HEK293T (cell line): ENCODE data around the gene PRKACG.

Experiments
- CTCF ChIA-PET: fragments of 350-600 bp; formaldehyde crosslinking; extraction: SDS; loops from one replicate; lab custom pipeline; 2021; ENCODE audit warnings: antibody characterized with exemption, inconsistent platforms; lab: Yijun Ruan, JAX
- POLR2A ChIA-PET: fragments of 350-600 bp; formaldehyde crosslinking; extraction: SDS; loops from one replicate; lab custom pipeline; 2020; ENCODE audit warnings: antibody characterized with exemption, inconsistent platforms; lab: Yijun Ruan, JAX
- DNase-seq: peaks from one replicate; pipeline ENCODE4 v3.0.0; 2012; ENCODE audit warnings: mixed read lengths; ENCODE audit errors: extremely low spot score
- ARNT ChIP-seq: fragments of 450-650 bp; IDR thresholded peaks from 2 replicates; pipeline ENCODE4 v1.6.1; 2017; ENCODE audit warnings: mild to moderate bottlenecking
- BHLHE40 ChIP-seq: fragments of 450-650 bp; IDR thresholded peaks from 2 replicates; pipeline ENCODE4 v1.6.1; 2016; ENCODE audit warnings: mild to moderate bottlenecking, moderate library complexity, borderline replicate concordance
- CTBP1 ChIP-seq: fragments of 450-650 bp; IDR thresholded peaks from 2 replicates; pipeline ENCODE4 v1.6.1; 2016; ENCODE audit warnings: borderline replicate concordance
- ELF4 ChIP-seq: fragments of 450-650 bp; IDR thresholded peaks from 2 replicates; pipeline ENCODE4 v1.6.1; 2017; ENCODE audit warnings: antibody characterized with exemption
- FOXA1 ChIP-seq: fragments of 450-650 bp; IDR thresholded peaks from 2 replicates; pipeline ENCODE4 v1.6.1; 2016; ENCODE audit warnings: mild to moderate bottlenecking
- FOXK2 ChIP-seq: fragments of 450-650 bp; IDR thresholded peaks from 2 replicates; pipeline ENCODE4 v1.6.1; 2016; ENCODE audit warnings: mild to moderate bottlenecking
- FOXM1 ChIP-seq: fragments of 450-650 bp; IDR thresholded peaks from 2 replicates; pipeline ENCODE4 v1.6.1; 2017; ENCODE audit warnings: mild to moderate bottlenecking, borderline replicate concordance
- HDGF ChIP-seq: fragments of 450-650 bp; IDR thresholded peaks from 2 replicates; pipeline ENCODE4 v1.6.1; 2017; ENCODE audit warnings: antibody characterized with exemption, borderline replicate concordance
- L3MBTL2 ChIP-seq: fragments of 450-650 bp; conservative IDR thresholded peaks from 2 replicates; pipeline ENCODE4 v1.6.1; 2016; ENCODE audit warnings: mild to moderate bottlenecking
- LEF1 ChIP-seq: fragments of 450-650 bp; IDR thresholded peaks from 2 replicates; pipeline ENCODE4 v1.6.1; 2017; ENCODE audit warnings: mild to moderate bottlenecking, borderline replicate concordance
- NFRKB ChIP-seq: fragments of 450-650 bp; IDR thresholded peaks from 2 replicates; pipeline ENCODE4 v1.6.1; 2016; ENCODE audit warnings: mild to moderate bottlenecking, moderate library complexity
- SP1 ChIP-seq: fragments of 450-650 bp; IDR thresholded peaks from 2 replicates; pipeline ENCODE4 v1.6.1; 2017
- SUZ12 ChIP-seq: fragments of 450-650 bp; IDR thresholded peaks from 2 replicates; pipeline ENCODE4 v1.6.1; 2016; ENCODE audit warnings: mild to moderate bottlenecking
- TARDBP ChIP-seq: fragments of 450-650 bp; IDR thresholded peaks from 2 replicates; pipeline ENCODE4 v1.6.1; 2016
- ZNF384 ChIP-seq: fragments of 450-650 bp; IDR thresholded peaks from 2 replicates; pipeline ENCODE4 v1.6.1; 2016
- TF ChIP-seq, protein P1 (sequence below): fragments of 450-650 bp; IDR thresholded peaks from 2 replicates; pipeline ENCODE4 v1.6.1; 2016

PRKACG gene

GRCh38 chr9:69036799-69037198 lies 22.9 kb upstream of the PRKACG start:
- ChIA-PET POLR2A (no interaction called here), CTCF (no interaction called here)
- no peak for DNase-seq
- TF ChIP-seq CTBP1 (no peak), NFRKB (no peak), FOXA1 (no peak), ZNF384 (no peak), L3MBTL2 (no peak), BHLHE40 (no peak), FOXK2 (no peak), ARNT (no peak), TARDBP (no peak), HDGF (no peak), ELF4 (no peak), SUZ12 (no peak), LEF1 (no peak)
- TF ChIP-seq, protein P1, sequence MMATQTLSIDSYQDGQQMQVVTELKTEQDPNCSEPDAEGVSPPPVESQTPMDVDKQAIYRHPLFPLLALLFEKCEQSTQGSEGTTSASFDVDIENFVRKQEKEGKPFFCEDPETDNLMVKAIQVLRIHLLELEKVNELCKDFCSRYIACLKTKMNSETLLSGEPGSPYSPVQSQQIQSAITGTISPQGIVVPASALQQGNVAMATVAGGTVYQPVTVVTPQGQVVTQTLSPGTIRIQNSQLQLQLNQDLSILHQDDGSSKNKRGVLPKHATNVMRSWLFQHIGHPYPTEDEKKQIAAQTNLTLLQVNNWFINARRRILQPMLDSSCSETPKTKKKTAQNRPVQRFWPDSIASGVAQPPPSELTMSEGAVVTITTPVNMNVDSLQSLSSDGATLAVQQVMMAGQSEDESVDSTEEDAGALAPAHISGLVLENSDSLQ: no peak

GRCh38 chr9:69036309-69036708 lies 22.4 kb upstream of the PRKACG start:
- POLR2A ChIA-PET: interaction anchor here (0.9 to 1.4 kb wide), 3 partner anchors 10 to 144 kb away, joined by 3 to 6 read pairs (median 3); no protein-coding TSS in a partner anchor
- TF ChIP-seq LEF1 (no peak), SP1 (no peak), ARNT (no peak), TARDBP (no peak), FOXK2 (no peak), BHLHE40 (no peak), ELF4 (no peak), SUZ12 (no peak), ZNF384 (no peak), FOXA1 (no peak), HDGF (no peak), CTBP1 (no peak), FOXM1 (no peak), NFRKB (no peak), L3MBTL2 (no peak)
- CTCF ChIA-PET: interaction anchor here (1.2 kb wide), 1 partner anchor 24 kb away, joined by 3 read pairs; no protein-coding TSS in a partner anchor
- DNase-seq: no peak

- DNase-seq: peak; percentile 90
- ChIA-PET CTCF (interaction anchor here (1.2 kb wide), 1 partner anchor 24 kb away, joined by 3 read pairs; no protein-coding TSS in a partner anchor), POLR2A (interaction anchor here (0.9 to 1.4 kb wide), 3 partner anchors 11 to 145 kb away, joined by 3 to 6 read pairs (median 3); no protein-coding TSS in a partner anchor)
- no peak for TF ChIP-seq BHLHE40
- TF ChIP-seq ARNT: 0 out of 2 replicates have a peak, but pooled peaks have one; percentile 18
- no peak for TF ChIP-seq SP1
- TF ChIP-seq FOXK2: no peak
- TF ChIP-seq FOXM1: no peak
These were observed 21.8 kb upstream of the PRKACG start, which contains the start of gene FXN for GRCh38 chr9:69035438-69036308. TSS of gene FXN (plus strand) at chr9:69035752. CDS start at chr9:69035783, 31 bp downstream.

DNA sequence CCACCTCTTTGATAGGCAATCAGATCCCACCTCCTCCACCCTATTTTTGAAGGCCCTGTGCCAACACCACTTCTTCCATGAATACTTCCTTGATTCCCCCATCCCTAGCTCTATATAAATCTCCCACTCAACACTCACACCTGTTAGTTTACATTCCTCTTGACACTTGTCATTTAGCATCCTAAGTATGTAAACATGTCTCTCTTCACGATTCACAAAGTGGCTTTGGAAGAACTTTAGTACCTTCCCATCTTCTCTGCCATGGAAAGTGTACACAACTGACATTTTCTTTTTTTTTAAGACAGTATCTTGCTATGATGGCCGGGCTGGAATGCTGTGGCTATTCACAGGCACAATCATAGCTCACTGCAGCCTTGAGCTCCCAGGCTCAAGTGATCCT lies 20.2 kb upstream of the PRKACG start:
- TF ChIP-seq L3MBTL2: no peak
- TF ChIP-seq, protein P1: no peak
- no peak for TF ChIP-seq LEF1
- no peak for TF ChIP-seq SUZ12
- TF ChIP-seq ELF4: no peak
- no peak for TF ChIP-seq CTBP1
- TF ChIP-seq ARNT: no peak
- TF ChIP-seq FOXM1: no peak
- ChIA-PET POLR2A (no interaction called here), CTCF (interaction anchor here (0.6 kb wide), 1 partner anchor 29 kb away, joined by 4 read pairs; no protein-coding TSS in a partner anchor)
- no peak for DNase-seq

DNA sequence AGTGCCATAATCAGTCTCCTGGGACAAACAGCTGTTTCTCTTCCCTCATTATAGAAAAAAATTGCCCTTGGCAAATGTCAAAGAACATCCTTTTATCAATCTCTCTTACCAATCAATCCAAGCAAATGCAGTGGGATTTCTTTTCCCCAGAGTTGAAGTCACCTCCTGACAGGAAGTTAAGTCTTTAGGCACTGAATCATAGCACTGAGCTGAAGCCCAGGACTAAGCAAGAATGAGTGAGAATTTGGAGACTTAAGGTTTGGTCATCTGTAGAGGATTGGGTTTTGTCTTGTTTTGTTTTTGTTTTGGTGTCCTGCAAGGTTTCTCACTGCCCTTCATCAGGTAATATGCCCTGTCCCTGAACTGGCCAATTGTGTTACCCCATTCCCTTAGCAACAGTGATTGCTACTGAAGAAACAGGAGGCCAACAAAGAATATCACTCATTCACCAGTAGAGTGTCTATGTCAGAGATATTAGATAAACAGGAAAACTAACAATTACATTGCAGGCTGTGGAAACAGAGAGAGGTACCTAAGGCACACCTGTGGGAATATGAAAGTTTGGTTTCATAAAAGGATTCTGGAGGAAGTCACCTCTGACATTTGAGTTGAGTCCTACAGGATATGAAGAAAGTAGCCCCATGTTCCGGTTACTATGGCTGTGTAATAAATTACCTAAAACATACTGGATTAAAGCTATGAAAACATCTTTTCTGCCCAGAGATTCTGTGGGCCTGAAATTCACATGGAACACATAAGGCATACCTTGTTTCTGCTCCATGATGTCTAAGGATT lies 17.1 kb upstream of the PRKACG start:
- ChIA-PET POLR2A (no interaction called here), CTCF (no interaction called here)
- TF ChIP-seq FOXA1 (no peak), CTBP1 (no peak), L3MBTL2 (no peak), ARNT (no peak), NFRKB (no peak)
- DNase-seq: no peak

DNA sequence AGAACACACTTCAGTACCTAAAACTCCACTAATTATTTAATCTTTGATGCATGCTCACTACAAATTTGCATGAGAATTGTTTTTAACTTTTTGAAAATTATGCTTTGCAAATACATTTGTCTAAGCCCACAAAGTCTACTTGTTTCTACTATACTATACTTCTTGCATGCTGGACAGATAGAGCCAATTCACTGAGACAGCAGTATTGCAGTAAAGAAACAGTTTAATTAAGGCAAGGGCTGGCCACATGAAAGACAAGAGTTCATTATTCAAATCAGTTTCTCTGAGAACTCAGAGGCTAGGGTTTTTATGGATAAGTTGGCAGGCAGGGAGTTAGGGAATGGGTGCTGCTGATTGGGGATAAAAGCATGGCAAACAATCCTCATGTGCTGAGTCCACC lies 15.6 kb upstream of the PRKACG start:
- ChIA-PET CTCF (no interaction called here), POLR2A (no interaction called here)
- TF ChIP-seq FOXM1 (no peak), FOXA1 (no peak), TARDBP (no peak), LEF1 (no peak), CTBP1 (no peak), SUZ12 (no peak), NFRKB (no peak), ARNT (no peak), ELF4 (no peak), BHLHE40 (no peak), HDGF (no peak), ZNF384 (no peak), SP1 (no peak), L3MBTL2 (no peak)
- TF ChIP-seq, protein P1: no peak
- no peak for DNase-seq
